Mesenchymal stem cell (in vitro differentiated cells and primary cell): ENCODE data around the gene TOM1L2.
A peak's percentile ranks its signal among the peaks of the same experiment; 100 is the strongest.

ENCODE experiments used
- DNase-seq: peaks from one replicate; pipeline ENCODE4 v3.0.0-alpha.2; 2013
- H2AFZ ChIP-seq: one replicate; pipeline ENCODE4 v1.6.1; 2013; ENCODE audit warnings: low read depth, mild to moderate bottlenecking, control low read depth, inconsistent platforms, low read length, moderate library complexity
- H2AK5ac ChIP-seq: 2 replicates; pipeline ENCODE4 v1.6.1; 2013; ENCODE audit warnings: low read length, moderate library complexity, mild to moderate bottlenecking, inconsistent platforms; ENCODE audit not compliant: severe bottlenecking
- H2BK120ac ChIP-seq: one replicate; pipeline ENCODE4 v1.6.1; 2013; ENCODE audit warnings: low read depth, mild to moderate bottlenecking, inconsistent platforms, low read length, moderate library complexity
- H2BK12ac ChIP-seq, 2 experiments: one replicate each; pipeline ENCODE4 v1.6.1; 2013; ENCODE audit warnings: inconsistent platforms in 2 of 2, low read length in 2 of 2, mild to moderate bottlenecking in 2 of 2, moderate library complexity in 2 of 2, control low read depth in 1 of 2
- H2BK15ac ChIP-seq: one replicate; pipeline ENCODE4 v1.6.1; 2013; ENCODE audit warnings: mild to moderate bottlenecking, low read depth, inconsistent platforms; ENCODE audit not compliant: poor library complexity, severe bottlenecking
- H2BK5ac ChIP-seq: 2 replicates; pipeline ENCODE4 v1.6.1; 2013; ENCODE audit warnings: low read depth, mild to moderate bottlenecking, low read length, control low read depth, inconsistent platforms; ENCODE audit not compliant: poor library complexity, severe bottlenecking
- H3K14ac ChIP-seq, 2 experiments: one replicate each; pipeline ENCODE4 v1.6.1; 2013; ENCODE audit warnings: inconsistent platforms in 2 of 2, low read length in 2 of 2, control low read depth in 1 of 2, mild to moderate bottlenecking in 1 of 2, moderate library complexity in 1 of 2
- H3K18ac ChIP-seq, 2 experiments: one replicate each; pipeline ENCODE4 v1.6.1; 2013; ENCODE audit warnings: inconsistent platforms in 2 of 2, low read length in 2 of 2, control low read depth in 1 of 2, low read depth in 1 of 2, mild to moderate bottlenecking in 1 of 2
- H3K23ac ChIP-seq, 2 experiments: one replicate each; pipeline ENCODE4 v1.6.1; 2013; ENCODE audit warnings: inconsistent platforms in 2 of 2, low read length in 2 of 2, mild to moderate bottlenecking in 2 of 2, moderate library complexity in 2 of 2, control low read depth in 1 of 2
- H3K27ac ChIP-seq: 2 replicates; pipeline ENCODE4 v1.5.1; 2013; ENCODE audit warnings: mild to moderate bottlenecking, moderate library complexity, low read length, control low read depth, inconsistent platforms; ENCODE audit not compliant: poor library complexity, severe bottlenecking
- H3K27me3 ChIP-seq, 2 experiments: 2 replicates each; pipeline versions ENCODE4 v1.6.1 to v1.7.0; 2013; ENCODE audit warnings: low read length in 2 of 2, mild to moderate bottlenecking in 2 of 2, moderate library complexity in 2 of 2, control low read depth in 1 of 2, inconsistent platforms in 1 of 2; ENCODE audit not compliant: control insufficient read depth in 1 of 2, insufficient read depth in 1 of 2
- H3K36me3 ChIP-seq, 2 experiments: 2 replicates each; pipeline versions ENCODE4 v1.6.1 to v1.7.0; 2013; ENCODE audit warnings: low read length in 2 of 2, control low read depth in 1 of 2, inconsistent platforms in 1 of 2, low read depth in 1 of 2, mild to moderate bottlenecking in 1 of 2; ENCODE audit not compliant: insufficient read depth in 2 of 2, control insufficient read depth in 1 of 2
- H3K4ac ChIP-seq, 2 experiments: one replicate each; pipeline ENCODE4 v1.6.1; 2013; ENCODE audit warnings: inconsistent platforms in 2 of 2, low read length in 2 of 2, mild to moderate bottlenecking in 2 of 2, moderate library complexity in 2 of 2, control low read depth in 1 of 2, low read depth in 1 of 2
- H3K4me1 ChIP-seq: 2 replicates; pipeline ENCODE4 v1.6.1; 2013; ENCODE audit warnings: low read depth, low read length, control low read depth; ENCODE audit not compliant: control insufficient read depth, insufficient read depth
- H3K4me2 ChIP-seq: 2 replicates; pipeline ENCODE4 v1.6.1; 2013; ENCODE audit warnings: low read length, mild to moderate bottlenecking, inconsistent platforms; ENCODE audit not compliant: poor library complexity, severe bottlenecking
- H3K4me3 ChIP-seq, 2 experiments: 2 replicates each; pipeline versions ENCODE4 v1.5.1 to v1.7.0; 2013; ENCODE audit warnings: low read length in 2 of 2, mild to moderate bottlenecking in 2 of 2, control low read depth in 1 of 2, low read depth in 1 of 2; ENCODE audit not compliant: insufficient read depth in 1 of 2
- H3K79me1 ChIP-seq: replicated peaks from 2 replicates; pipeline ENCODE4 v1.6.1; 2013; ENCODE audit warnings: mild to moderate bottlenecking, control low read depth, low read length, inconsistent platforms; ENCODE audit not compliant: poor library complexity, severe bottlenecking
- H3K9ac ChIP-seq: 2 replicates; pipeline ENCODE4 v1.7.0; 2013; ENCODE audit warnings: mild to moderate bottlenecking, low read length, moderate library complexity
- H3K9me3 ChIP-seq: 2 replicates; pipeline ENCODE4 v1.7.0; 2013; ENCODE audit warnings: mild to moderate bottlenecking, low read length; ENCODE audit not compliant: control insufficient read depth
- H4K8ac ChIP-seq: one replicate; pipeline ENCODE4 v1.6.1; 2013; ENCODE audit warnings: inconsistent platforms, mild to moderate bottlenecking, low read length, moderate library complexity
- H4K91ac ChIP-seq: one replicate; pipeline ENCODE4 v1.6.1; 2013; ENCODE audit warnings: mild to moderate bottlenecking, low read length, inconsistent platforms
- WGBS: methylation state at CpG from one replicate; pipeline ENCODE4 v1.1.7; 2013; ENCODE audit warnings: mixed read lengths; 5-methylcytosine and 5-hydroxymethylcytosine counted together

TOM1L2 gene

GRCh38 chr17:17853811-17854447 lies 118.3 kb downstream of the TOM1L2 start:
- Histone ChIP-seq H2AFZ (no peak overlapping the region), H3K27me3 (no peaks in the 10 kb centered on the region), H3K4me3 (no peak overlapping the region), H3K14ac (no peak overlapping the region), H2BK5ac (no peak overlapping the region), H3K18ac (no peak overlapping the region), H3K23ac (no peak overlapping the region), H2BK120ac (no peak overlapping the region), H3K9ac (peak overlapping the region; percentile 18), H4K91ac (no peak overlapping the region), H3K36me3 (peaks cover 6 to 24% of the 10 kb centered on the region in 2 experiments), H3K4ac (no peak overlapping the region), H3K4me2 (no peak overlapping the region), H3K27ac (no peak overlapping the region), H2BK12ac (no peak overlapping the region), H3K79me1 (no peaks in the 10 kb centered on the region), H4K8ac (no peak overlapping the region), H2AK5ac (peak overlapping the region; percentile 32), H3K9me3 (no peaks in the 10 kb centered on the region), H2BK15ac (no peak overlapping the region), H3K4me1 (peaks cover 24% of the 10 kb centered on the region)
- WGBS: 98% methylated on average over 6 of the region's 8 CpGs
- DNase-seq: no peak

GRCh38 chr17:17852930-17853329 lies 119.3 kb downstream of the TOM1L2 start:
- Histone ChIP-seq H3K36me3 (peaks cover 6 to 31% of the 10 kb centered on the region in 2 experiments), H3K23ac (no peak overlapping the region)
- DNase-seq: no peak

DNA sequence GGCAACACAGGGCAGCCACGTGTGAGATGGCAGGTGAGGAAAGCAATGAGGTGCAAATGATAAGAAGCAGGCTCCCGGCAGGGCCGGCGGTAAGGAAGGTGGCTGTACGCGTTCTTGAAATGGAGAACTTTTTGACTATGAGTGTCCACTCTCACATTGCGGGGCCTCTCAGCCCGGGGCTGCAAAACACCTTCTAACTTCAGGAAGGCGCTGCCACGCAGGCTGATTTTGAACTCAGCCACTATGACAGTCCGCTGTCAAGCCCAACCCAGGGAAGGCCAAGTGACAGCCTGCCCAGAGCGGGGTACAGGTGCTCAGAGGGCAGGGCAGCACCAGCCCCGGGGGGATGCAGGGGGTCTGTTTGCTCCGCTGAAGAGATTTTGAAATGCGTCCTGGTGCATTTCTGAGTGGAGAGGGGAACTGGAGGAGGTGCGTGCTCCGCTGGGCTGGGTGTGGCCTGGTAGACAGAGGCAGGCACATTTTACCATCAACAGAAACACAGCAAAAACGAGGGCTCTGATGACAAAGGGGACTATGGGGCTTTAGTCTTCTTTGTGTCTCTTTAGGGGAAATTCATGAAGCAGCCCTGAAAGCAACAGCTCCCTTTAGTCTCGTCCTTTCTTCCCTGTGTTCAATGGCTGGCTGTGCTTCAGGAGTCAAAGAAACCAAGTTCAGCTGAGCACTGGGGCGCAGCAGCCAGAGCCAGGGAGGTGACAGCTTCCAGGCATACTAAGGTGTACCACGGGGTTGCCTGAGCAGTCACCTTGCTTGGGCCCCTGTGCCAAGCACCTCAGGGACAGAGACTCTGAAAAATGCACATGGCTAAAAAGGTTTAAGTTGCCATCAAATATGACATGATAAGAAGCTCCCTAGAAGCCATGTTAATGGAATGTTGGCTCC lies 120.8 kb downstream of the TOM1L2 start:
- Histone ChIP-seq H2BK15ac (no peak overlapping the region), H3K18ac (no peak overlapping the region), H3K9me3 (no peaks in the 10 kb centered on the region), H4K8ac (no peak overlapping the region), H3K27ac (no peak overlapping the region), H4K91ac (no peak overlapping the region), H2AK5ac (no peak overlapping the region), H3K4me2 (no peak overlapping the region), H2AFZ (no peak overlapping the region), H3K14ac (no peak overlapping the region), H3K36me3 (peaks cover 19 to 44% of the 10 kb centered on the region in 2 experiments), H3K9ac (no peak overlapping the region), H3K23ac (no peak overlapping the region), H3K79me1 (no peaks in the 10 kb centered on the region), H2BK5ac (no peak overlapping the region), H2BK120ac (no peak overlapping the region), H3K4ac (no peak overlapping the region), H2BK12ac (peak overlapping the region in 1 of 2 experiments; percentile 71), H3K27me3 (no peaks in the 10 kb centered on the region), H3K4me1 (peaks cover 35% of the 10 kb centered on the region), H3K4me3 (no peak overlapping the region)
- DNase-seq: no peak
- WGBS: 89% methylated on average over 17 of the region's 21 CpGs

More at GRCh38 chr17:17852930-17853329, 119.3 kb downstream of the TOM1L2 start:
- no peak overlapping the region for H2BK15ac ChIP-seq
- no peak overlapping the region for H2BK12ac ChIP-seq
- no peak overlapping the region for H3K27ac ChIP-seq
- no peak overlapping the region for H2BK120ac ChIP-seq
- H2AFZ ChIP-seq: no peak overlapping the region
- WGBS: 91% methylated on average over 3 of the region's 3 CpGs
- H2BK5ac ChIP-seq: no peak overlapping the region
- peak overlapping the region in 1 of 2 experiments; percentile 18 for H3K18ac ChIP-seq
- no peak overlapping the region for H2AK5ac ChIP-seq
- H3K4me3 ChIP-seq: no peak overlapping the region
- H3K4ac ChIP-seq: no peak overlapping the region
- no peak overlapping the region for H3K9ac ChIP-seq
- no peak overlapping the region for H3K4me2 ChIP-seq
- H4K8ac ChIP-seq: no peak overlapping the region
- H3K9me3 ChIP-seq: no peaks in the 10 kb centered on the region
- H3K4me1 ChIP-seq: peaks cover 30% of the 10 kb centered on the region
- no peaks in the 10 kb centered on the region for H3K79me1 ChIP-seq
- H3K14ac ChIP-seq: peak overlapping the region in 1 of 2 experiments; percentile 30
- H4K91ac ChIP-seq: peak overlapping the region; percentile 70
- no peaks in the 10 kb centered on the region for H3K27me3 ChIP-seq

DNA sequence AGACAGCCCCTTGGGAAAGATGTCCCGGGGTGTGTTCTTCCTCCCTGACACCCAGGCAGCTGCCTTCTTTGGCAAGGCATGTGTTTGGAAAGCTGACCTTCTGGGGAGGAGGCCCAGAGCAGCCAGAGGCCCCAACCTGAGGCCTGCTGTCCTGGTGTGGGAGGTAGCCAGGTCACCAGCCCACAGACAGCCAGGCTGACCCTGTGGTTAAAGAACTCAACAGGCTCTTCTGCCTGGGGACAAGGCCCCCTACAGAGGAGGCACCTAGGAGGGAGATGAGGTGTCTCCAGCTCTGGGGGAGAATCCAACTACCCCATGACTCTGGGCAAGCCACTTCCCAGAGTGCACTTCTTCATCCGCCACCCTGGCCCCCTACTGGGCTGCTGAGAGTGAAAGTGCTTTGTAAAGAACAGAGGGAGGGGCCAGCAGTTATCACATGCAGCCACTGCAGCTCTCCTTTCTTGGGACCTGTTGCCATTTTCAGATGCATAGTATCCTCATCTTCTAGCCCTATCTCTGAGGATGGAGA lies 122.3 kb downstream of the TOM1L2 start:
- H3K9ac ChIP-seq: peak overlapping the region; percentile 47
- peak overlapping the region; percentile 54 for H2BK120ac ChIP-seq
- H2AK5ac ChIP-seq: peak overlapping the region; percentile 87
- no peak overlapping the region for H2AFZ ChIP-seq
- no peak overlapping the region for H3K4me3 ChIP-seq
- H4K91ac ChIP-seq: peak overlapping the region; percentile 76
- 83% methylated on average over 2 of the region's 2 CpGs for WGBS
- H3K4me2 ChIP-seq: no peak overlapping the region
- H3K4ac ChIP-seq: peak overlapping the region; percentile 73 to 75
- H3K14ac ChIP-seq: peak overlapping the region in 1 of 2 experiments; percentile 80
- H2BK5ac ChIP-seq: peak overlapping the region; percentile 14
- H4K8ac ChIP-seq: peak overlapping the region; percentile 80
- H3K4me1 ChIP-seq: peaks cover 32% of the 10 kb centered on the region
- H2BK12ac ChIP-seq: peak overlapping the region; percentile 49 to 84
- H3K79me1 ChIP-seq: no peaks in the 10 kb centered on the region
- H2BK15ac ChIP-seq: peak overlapping the region; percentile 46
- H3K27me3 ChIP-seq: no peaks in the 10 kb centered on the region
- peak overlapping the region; percentile 69 for H3K18ac ChIP-seq
- H3K9me3 ChIP-seq: no peaks in the 10 kb centered on the region
- H3K27ac ChIP-seq: peak overlapping the region; percentile 64
- peak overlapping the region in 1 of 2 experiments; percentile 51 for H3K23ac ChIP-seq
- peak; percentile 68 for DNase-seq
- H3K36me3 ChIP-seq: peaks cover 19 to 54% of the 10 kb centered on the region in 2 experiments
